ENCODE results near the gene NFIA.

The NFIA gene

GRCh38 chr1:61091455-61091854 lies 9.1 kb downstream of the NFIA start (continued):
- no peak for TF ChIP-seq ZNF202 (tag by site-specific recombination; IDR thresholded peaks at IDR 0.05; ENCODE audit: borderline replicate concordance)
- TF ChIP-seq ZNF776 (tag by site-specific recombination; IDR thresholded peaks at IDR 0.05; ENCODE audit: borderline replicate concordance): no peak
- TF ChIP-seq ZNF555 (tag by site-specific recombination; conservative IDR thresholded peaks at IDR 0.05): no peak
- TF ChIP-seq KLF16 (tag by site-specific recombination; IDR thresholded peaks at IDR 0.05): peak; percentile 92
- TF ChIP-seq ZBTB8A (tag by site-specific recombination; IDR thresholded peaks at IDR 0.05): peak; percentile 74
- no peak for TF ChIP-seq ZNF624 (tag by site-specific recombination; IDR thresholded peaks at IDR 0.05)
- no peak for TF ChIP-seq SETDB1 (IDR thresholded peaks at IDR 0.05; ENCODE audit: insufficient read length, low read length)
- no peak for TF ChIP-seq ZNF404 (tag by site-specific recombination; IDR thresholded peaks at IDR 0.05)
- peak; percentile 32; the same call in 1 of the 2 replicates for TF ChIP-seq ZNF76 (tag by site-specific recombination; IDR thresholded peaks at IDR 0.05; ENCODE audit: borderline replicate concordance, low read depth)
- peak; percentile 30; the same call in 1 of the 2 replicates for TF ChIP-seq GLIS1 (tag by site-specific recombination; IDR thresholded peaks at IDR 0.05)
- peak; percentile 58; the same call in 1 of the 2 replicates for TF ChIP-seq ZNF391 (tag by site-specific recombination; IDR thresholded peaks at IDR 0.05; ENCODE audit: borderline replicate concordance, low read depth)
- no peak for TF ChIP-seq ZNF239 (tag by site-specific recombination; IDR thresholded peaks at IDR 0.05)
- 0 out of 2 replicates have a peak, but pooled peaks have one; percentile 36 for TF ChIP-seq ZFP37 (tag by site-specific recombination; IDR thresholded peaks at IDR 0.05)
- no peak; the same call in 1 of the 2 replicates for TF ChIP-seq MZF1 (tag by site-specific recombination; IDR thresholded peaks at IDR 0.05; ENCODE audit: borderline replicate concordance)
- no peak for TF ChIP-seq RBAK (tag by site-specific recombination; IDR thresholded peaks at IDR 0.05)
- no peak for TF ChIP-seq ZNF677 (tag by site-specific recombination; IDR thresholded peaks at IDR 0.05)
- peak; percentile 91 for TF ChIP-seq GFI1B (tag by site-specific recombination; IDR thresholded peaks at IDR 0.05)
- no peak for TF ChIP-seq ZNF302 (tag by site-specific recombination; IDR thresholded peaks at IDR 0.05; ENCODE audit: low read depth)
- TF ChIP-seq ZNF214 (tag by site-specific recombination; IDR thresholded peaks at IDR 0.05; ENCODE audit: borderline replicate concordance): no peak
- TF ChIP-seq ZNF561 (tag by site-specific recombination; IDR thresholded peaks at IDR 0.05; ENCODE audit: borderline replicate concordance): no peak
- peak; percentile 74; the same call in 1 of the 2 replicates for TF ChIP-seq SCRT2 (tag by site-specific recombination; IDR thresholded peaks at IDR 0.05)
- TF ChIP-seq ZNF843 (tag by site-specific recombination; IDR thresholded peaks at IDR 0.05): peak; percentile 99
- TF ChIP-seq ZBTB17 (tag by site-specific recombination; IDR thresholded peaks at IDR 0.05): peak; percentile 71
- TF ChIP-seq ZNF132 (tag by site-specific recombination; IDR thresholded peaks at IDR 0.05; ENCODE audit: borderline replicate concordance): no peak
- TF ChIP-seq ZSCAN5A (tag by site-specific recombination; IDR thresholded peaks at IDR 0.05): no peak
- TF ChIP-seq ZNF658 (tag by site-specific recombination; IDR thresholded peaks at IDR 0.05): no peak
- TF ChIP-seq ZEB2 (tag by site-specific recombination; IDR thresholded peaks at IDR 0.05): peak; percentile 98
- no peak for TF ChIP-seq ZNF140 (tag by site-specific recombination; IDR thresholded peaks at IDR 0.05)
- TF ChIP-seq SP3 (tag by site-specific recombination; IDR thresholded peaks at IDR 0.05): no peak; the same call in 1 of the 2 replicates
- no peak for TF ChIP-seq ZNF266 (tag by site-specific recombination; IDR thresholded peaks at IDR 0.05; ENCODE audit: low read depth)
- peak; percentile 59 for TF ChIP-seq ZNF664 (tag by site-specific recombination; IDR thresholded peaks at IDR 0.05)
- no peak for TF ChIP-seq ZNF530 (tag by site-specific recombination; IDR thresholded peaks at IDR 0.05; ENCODE audit: low read depth)
- TF ChIP-seq ZNF785 (tag by site-specific recombination; IDR thresholded peaks at IDR 0.05): no peak
- no peak for TF ChIP-seq ZNF830 (tag by site-specific recombination; IDR thresholded peaks at IDR 0.05; ENCODE audit: low read depth)
- TF ChIP-seq PRDM4 (tag by site-specific recombination; IDR thresholded peaks at IDR 0.05): peak; percentile 97
- TF ChIP-seq ZBTB48 (tag by site-specific recombination; IDR thresholded peaks at IDR 0.05): no peak
- TF ChIP-seq HIC1 (tag by site-specific recombination; IDR thresholded peaks at IDR 0.05): peak; percentile 25; the same call in 1 of the 2 replicates

Data from HEK293 (cell line).